DOHH2 (cell line): Measurements from ENCODE around the gene TUBA1A.

ENCODE experiments used
- H3F3A ChIP-seq: fragments of 200-600 bp; sonication (generic), shearing (Covaris generic); 2 replicates; pipeline ENCODE4 v1.6.0; 2016; ENCODE audit warnings: antibody characterized with exemption, mild to moderate bottlenecking; ENCODE audit not compliant: control insufficient read depth, insufficient read depth
- H3K27ac ChIP-seq: fragments of 200-600 bp; sonication (generic); 2 replicates; pipeline ENCODE4 v1.5.1; 2014; ENCODE audit warnings: low read depth, mild to moderate bottlenecking, low read length, moderate library complexity
- H3K27me3 ChIP-seq: fragments of 200-600 bp; sonication (generic); 2 replicates; pipeline ENCODE4 v1.6.1; 2014; ENCODE audit warnings: mild to moderate bottlenecking, low read length, mixed read lengths; ENCODE audit not compliant: control insufficient read depth
- H3K36me3 ChIP-seq: fragments of 200-600 bp; sonication (generic); 2 replicates; pipeline ENCODE4 v1.6.1; 2014; ENCODE audit warnings: mild to moderate bottlenecking, low read length, moderate library complexity, mixed read lengths; ENCODE audit not compliant: control insufficient read depth
- H3K4me1 ChIP-seq: fragments of 200-600 bp; sonication (generic); 2 replicates; pipeline ENCODE4 v1.6.1; 2014; ENCODE audit warnings: mild to moderate bottlenecking, low read length, mixed read lengths; ENCODE audit not compliant: control insufficient read depth
- H3K4me2 ChIP-seq: fragments of 200-600 bp; sonication (generic); 2 replicates; pipeline ENCODE4 v1.6.0; 2014; ENCODE audit warnings: mild to moderate bottlenecking, low read length, moderate library complexity
- H3K4me3 ChIP-seq: fragments of 200-600 bp; sonication (generic); 2 replicates; pipeline ENCODE4 v1.5.1; 2014; ENCODE audit warnings: mild to moderate bottlenecking, low read length, mixed read lengths
- H3K79me2 ChIP-seq: fragments of 200-600 bp; sonication (generic); 2 replicates; pipeline ENCODE4 v1.6.1; 2014; ENCODE audit warnings: mild to moderate bottlenecking, low read length, mixed read lengths; ENCODE audit not compliant: control insufficient read depth
- H3K9me2 ChIP-seq: fragments of 200-600 bp; sonication (generic); replicated peaks from 2 replicates; pipeline ENCODE4 v1.6.1; 2014; ENCODE audit warnings: mild to moderate bottlenecking, low read length, mixed read lengths; ENCODE audit not compliant: control insufficient read depth
- H3K9me3 ChIP-seq: fragments of 200-600 bp; sonication (generic); 2 replicates; pipeline ENCODE4 v1.6.1; 2014; ENCODE audit warnings: antibody characterized with exemption, low read length, mixed read lengths; ENCODE audit not compliant: control insufficient read depth, insufficient read depth
- H4K20me1 ChIP-seq: fragments of 200-600 bp; sonication (generic); 2 replicates; pipeline ENCODE4 v1.6.0; 2014; ENCODE audit warnings: low read depth, mild to moderate bottlenecking, antibody characterized with exemption, low read length, moderate library complexity; ENCODE audit not compliant: control insufficient read depth, insufficient read depth
- EZH2phosphoT487 ChIP-seq: fragments of 200-600 bp; sonication (generic); IDR thresholded peaks from 2 replicates; pipeline ENCODE4 v1.6.1; 2017; ENCODE audit warnings: borderline replicate concordance, mild to moderate bottlenecking, antibody characterized with exemption, low read length, moderate library complexity, mixed read lengths
- TF ChIP-seq, protein P1 (sequence below): fragments of 200-600 bp; sonication (generic); IDR thresholded peaks from one replicate; pipeline ENCODE4 v1.5.1; 2014; ENCODE audit warnings: antibody characterized with exemption, mild to moderate bottlenecking, low read depth, low read length; ENCODE audit not compliant: poor library complexity, severe bottlenecking

TUBA1A gene

DNA sequence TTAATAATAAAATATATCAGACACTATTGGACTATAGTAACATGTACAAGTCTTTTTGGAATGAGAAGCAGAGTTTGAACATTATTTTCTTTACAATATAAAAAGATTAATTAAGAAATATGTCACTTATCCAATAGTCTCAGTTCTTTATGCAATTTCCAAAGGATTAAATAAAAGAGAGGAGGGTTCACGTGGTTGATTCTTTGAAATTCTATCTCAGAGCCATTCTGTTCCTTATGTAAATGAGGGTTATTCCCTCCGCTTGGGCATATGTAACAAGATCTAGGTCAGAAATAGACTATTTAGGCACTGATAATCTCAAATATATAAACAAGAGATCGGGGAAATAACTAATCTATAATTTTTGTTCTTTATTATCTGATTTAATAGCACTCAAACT is 2.1 kb upstream of the TUBA1A start:
- peaks cover 11% of the 10 kb centered on the region for H3F3A ChIP-seq
- peaks cover 21% of the 10 kb centered on the region for H3K4me1 ChIP-seq
- H3K4me3 ChIP-seq = no peak overlapping the region
- no peaks in the 10 kb centered on the region for H3K27me3 ChIP-seq
- H3K36me3 ChIP-seq = peaks cover 11% of the 10 kb centered on the region
- no peak overlapping the region for H3K4me2 ChIP-seq
- no peak overlapping the region for H3K27ac ChIP-seq
- no peaks in the 10 kb centered on the region for H4K20me1 ChIP-seq
- H3K9me2 ChIP-seq = no peaks in the 10 kb centered on the region
- TF ChIP-seq, protein P1, sequence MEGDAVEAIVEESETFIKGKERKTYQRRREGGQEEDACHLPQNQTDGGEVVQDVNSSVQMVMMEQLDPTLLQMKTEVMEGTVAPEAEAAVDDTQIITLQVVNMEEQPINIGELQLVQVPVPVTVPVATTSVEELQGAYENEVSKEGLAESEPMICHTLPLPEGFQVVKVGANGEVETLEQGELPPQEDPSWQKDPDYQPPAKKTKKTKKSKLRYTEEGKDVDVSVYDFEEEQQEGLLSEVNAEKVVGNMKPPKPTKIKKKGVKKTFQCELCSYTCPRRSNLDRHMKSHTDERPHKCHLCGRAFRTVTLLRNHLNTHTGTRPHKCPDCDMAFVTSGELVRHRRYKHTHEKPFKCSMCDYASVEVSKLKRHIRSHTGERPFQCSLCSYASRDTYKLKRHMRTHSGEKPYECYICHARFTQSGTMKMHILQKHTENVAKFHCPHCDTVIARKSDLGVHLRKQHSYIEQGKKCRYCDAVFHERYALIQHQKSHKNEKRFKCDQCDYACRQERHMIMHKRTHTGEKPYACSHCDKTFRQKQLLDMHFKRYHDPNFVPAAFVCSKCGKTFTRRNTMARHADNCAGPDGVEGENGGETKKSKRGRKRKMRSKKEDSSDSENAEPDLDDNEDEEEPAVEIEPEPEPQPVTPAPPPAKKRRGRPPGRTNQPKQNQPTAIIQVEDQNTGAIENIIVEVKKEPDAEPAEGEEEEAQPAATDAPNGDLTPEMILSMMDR = no peak
- no peak for TF ChIP-seq EZH2phosphoT487
- no peaks in the 10 kb centered on the region for H3K9me3 ChIP-seq
- H3K79me2 ChIP-seq = peaks cover 15% of the 10 kb centered on the region

DNA sequence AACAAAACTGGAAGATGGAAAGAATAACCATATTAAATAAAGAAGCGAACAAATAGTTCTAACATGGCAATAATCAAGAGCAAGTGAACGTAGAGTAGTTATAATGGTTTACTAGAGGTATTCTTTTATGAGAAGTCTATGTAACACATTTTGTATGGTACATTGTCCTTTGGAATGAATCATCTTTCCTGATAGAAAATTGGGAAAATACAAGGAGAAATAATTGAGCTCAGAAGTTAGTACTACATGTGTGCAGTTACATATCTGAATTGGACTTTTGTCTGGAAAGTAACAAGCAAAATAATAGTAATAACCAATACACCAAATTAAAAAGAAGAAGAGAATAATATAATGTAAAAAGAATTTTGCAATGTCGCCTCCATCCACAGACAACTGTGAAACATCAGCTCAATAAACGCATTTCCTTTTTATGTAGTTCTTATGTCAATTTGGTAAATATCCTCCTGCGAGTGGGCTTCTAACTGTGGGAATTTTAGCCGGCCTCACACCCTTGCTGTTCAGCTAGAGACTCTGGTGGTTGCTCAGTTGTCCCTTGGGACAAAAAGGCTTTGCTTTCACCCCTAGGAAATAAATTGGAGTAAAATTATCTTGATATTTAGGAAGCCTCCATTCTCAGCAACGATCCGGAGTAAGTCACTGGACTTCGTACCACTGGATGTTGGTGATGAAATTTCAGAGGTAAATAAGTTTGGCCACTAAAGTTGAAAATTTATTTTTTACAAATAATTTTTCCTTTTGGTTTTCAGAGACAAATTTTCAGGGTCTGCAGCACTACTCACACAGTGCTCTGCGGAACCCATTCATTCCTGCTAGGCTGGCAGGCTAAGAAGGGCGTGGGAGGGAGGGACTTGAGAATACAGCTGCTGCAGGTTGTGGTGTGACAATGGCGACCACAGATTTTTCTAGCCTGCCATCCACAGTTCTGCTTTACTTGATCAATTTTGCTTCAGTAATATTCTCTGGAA is 1.1 kb upstream of the TUBA1A start:
- no peaks in the 10 kb centered on the region for H3K27me3 ChIP-seq
- no peaks in the 10 kb centered on the region for H3K9me3 ChIP-seq
- peaks cover 11% of the 10 kb centered on the region for H3F3A ChIP-seq
- H3K4me2 ChIP-seq = peak overlapping the region; percentile 63
- H3K79me2 ChIP-seq = peaks cover 15% of the 10 kb centered on the region
- no peak for TF ChIP-seq EZH2phosphoT487
- TF ChIP-seq, protein P1 = no peak
- H4K20me1 ChIP-seq = no peaks in the 10 kb centered on the region
- peak overlapping the region; percentile 73 for H3K27ac ChIP-seq
- no peaks in the 10 kb centered on the region for H3K9me2 ChIP-seq
- peaks cover 18% of the 10 kb centered on the region for H3K4me1 ChIP-seq
- H3K4me3 ChIP-seq = peak overlapping the region; percentile 79
- peaks cover 15% of the 10 kb centered on the region for H3K36me3 ChIP-seq

DNA sequence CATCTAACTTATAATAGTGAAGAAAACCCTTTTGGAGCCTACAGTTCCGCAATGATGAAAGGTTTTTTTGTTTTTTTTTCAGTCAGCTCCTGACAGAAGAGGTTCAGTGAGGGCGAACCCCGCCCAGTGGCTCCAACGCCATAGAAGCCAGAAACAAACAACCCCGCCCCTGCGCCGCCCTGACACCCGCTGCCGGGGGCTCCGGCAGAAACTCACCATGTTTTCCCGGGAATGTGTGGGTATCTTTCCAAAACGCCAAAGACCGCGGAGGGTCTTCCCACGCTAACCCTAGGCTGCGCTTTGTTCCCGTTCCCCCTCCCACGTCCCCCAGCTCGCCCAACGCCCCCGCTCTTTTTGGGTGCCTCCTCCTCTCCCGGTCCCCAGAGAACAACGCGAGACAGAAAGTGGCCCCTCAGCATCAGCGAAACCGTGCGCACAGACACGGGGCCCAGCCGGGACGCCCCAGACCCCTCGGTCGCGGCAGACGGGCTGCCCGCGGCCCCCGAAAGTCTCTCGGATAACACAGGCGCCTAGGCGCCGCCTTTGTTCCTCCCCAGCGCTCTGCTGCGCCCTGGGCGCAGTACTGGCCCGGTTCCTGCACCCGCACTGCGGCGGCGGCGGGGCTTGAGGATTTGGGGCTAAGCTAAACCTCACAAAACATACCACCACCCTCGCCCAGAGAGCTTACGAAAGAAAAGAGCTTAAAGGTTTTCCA is 522 bp downstream of the TUBA1A start:
- Histone ChIP-seq H3K27ac (peak overlapping the region; percentile 73), H3F3A (peaks cover 11% of the 10 kb centered on the region)

More for the DNA sequence above, 522 bp downstream of the TUBA1A start:
- Histone ChIP-seq H4K20me1 (no peaks in the 10 kb centered on the region), H3K4me2 (peak overlapping the region; percentile 63), H3K27me3 (no peaks in the 10 kb centered on the region), H3K9me3 (no peaks in the 10 kb centered on the region), H3K4me1 (peaks cover 18% of the 10 kb centered on the region), H3K79me2 (peaks cover 15% of the 10 kb centered on the region), H3K36me3 (peaks cover 15% of the 10 kb centered on the region), H3K9me2 (no peaks in the 10 kb centered on the region), H3K4me3 (peak overlapping the region; percentile 79)
- TF ChIP-seq, protein P1 = peak; percentile 34
- TF ChIP-seq EZH2phosphoT487 = no peak
